Neural crest cell (in vitro differentiated cells): ENCODE results near the gene USP31. TPM values are rescaled to one million over a fixed set of nuclear protein-coding genes. Genes with fewer than 3 reads are reported as not detected.

Experiments used
- DNase-seq: peaks from one replicate; pipeline ENCODE4 v3.0.0; 2021; ENCODE audit warnings: low read depth, mixed read lengths, low spot score
- H3K27ac Mint-ChIP-seq: one replicate; pipeline ENCODE4 v1.8.0; 2021; ENCODE audit warnings: mild to moderate bottlenecking, mixed read lengths; ENCODE audit not compliant: unreplicated experiment
- H3K27me3 Mint-ChIP-seq: 2 replicates; pipeline ENCODE4 v1.8.0; 2021; ENCODE audit warnings: low read depth, mild to moderate bottlenecking, mixed read lengths
- H3K36me3 Mint-ChIP-seq: 2 replicates; pipeline ENCODE4 v1.8.0; 2021; ENCODE audit warnings: low read depth, mild to moderate bottlenecking, mixed read lengths
- H3K4me1 Mint-ChIP-seq: 2 replicates; pipeline ENCODE4 v1.8.0; 2021; ENCODE audit warnings: mixed read lengths
- H3K4me3 Mint-ChIP-seq: one replicate; pipeline ENCODE4 v1.8.0; 2021; ENCODE audit warnings: mild to moderate bottlenecking, mixed read lengths
- H3K9me3 Mint-ChIP-seq: 2 replicates; pipeline ENCODE4 v1.8.0; 2021; ENCODE audit warnings: mixed read lengths
- CTCF ChIP-seq: fragments of 200-600 bp; sonication (generic); conservative IDR thresholded peaks from 2 replicates; pipeline ENCODE4 v1.5.0; 2021; ENCODE audit warnings: antibody characterized with exemption, mild to moderate bottlenecking
- long read RNA-seq: library from polyadenylated mRNA; unstranded; transcript quantifications from one replicate; pipeline ENCODE4 v2.0.0, GENCODE V29; 2020
- total RNA-seq: library from RNA; stranded (reverse); gene quantifications from 2 replicates; pipeline ENCODE4 v1.2.1, GENCODE V29; 2021

USP31 gene
- total RNA-seq = 13.7 and 15.2 TPM in 2 replicates
- long read RNA-seq, partial matches to known transcripts = 1 of 1 reads
- long read RNA-seq, other reads (novel, unspliced or antisense) = 0 of 1 reads

- peaks cover 25% of the 10 kb centered on the region for H3K27me3 Mint-ChIP-seq
- TF ChIP-seq CTCF = no peak
- H3K27ac Mint-ChIP-seq = peak within 1 kb of the TSS; percentile 47
- H3K4me1 Mint-ChIP-seq = peaks cover 38% of the 10 kb centered on the region
- peak; percentile 90 for DNase-seq
- H3K36me3 Mint-ChIP-seq = no peaks in the 10 kb centered on the region
- peak within 1 kb of the TSS; percentile 96 for H3K4me3 Mint-ChIP-seq
- H3K9me3 Mint-ChIP-seq = no peaks in the 10 kb centered on the region
These were observed at the start of gene USP31 for GRCh38 chr16:23149267-23149992. Gene USP31, minus strand, starts transcription at chr16:23149452. Its CDS starts 182 bp downstream, at chr16:23149270.

- no peak for TF ChIP-seq CTCF
These were observed 47.3 kb upstream of the USP31 start for GRCh38 chr16:23196539-23196938.

GRCh38 chr16:23195366-23195978 lies 46.2 kb upstream of the USP31 start:
- Mint-ChIP-seq H3K27ac (no peak overlapping the region), H3K9me3 (no peaks in the 10 kb centered on the region), H3K4me1 (peaks cover 2% of the 10 kb centered on the region), H3K36me3 (no peaks in the 10 kb centered on the region), H3K27me3 (peaks cover 49% of the 10 kb centered on the region), H3K4me3 (no peak overlapping the region)
- TF ChIP-seq CTCF = no peak
- no peak for DNase-seq

More at GRCh38 chr16:23196539-23196938, 47.3 kb upstream of the USP31 start:
- Mint-ChIP-seq H3K4me1 (peaks cover 11% of the 10 kb centered on the region), H3K36me3 (no peaks in the 10 kb centered on the region), H3K4me3 (no peak overlapping the region), H3K9me3 (no peaks in the 10 kb centered on the region), H3K27me3 (peaks cover 45% of the 10 kb centered on the region), H3K27ac (no peak overlapping the region)
- DNase-seq = no peak

- H3K4me1 Mint-ChIP-seq = no peaks in the 10 kb centered on the region
- H3K27me3 Mint-ChIP-seq = peaks cover 51% of the 10 kb centered on the region
- H3K27ac Mint-ChIP-seq = no peak overlapping the region
- H3K4me3 Mint-ChIP-seq = no peak overlapping the region
- H3K36me3 Mint-ChIP-seq = no peaks in the 10 kb centered on the region
- TF ChIP-seq CTCF = no peak
- H3K9me3 Mint-ChIP-seq = no peaks in the 10 kb centered on the region
- DNase-seq = no peak
These were observed 45.4 kb upstream of the USP31 start for GRCh38 chr16:23194497-23195221.

GRCh38 chr16:23188911-23189310 lies 39.7 kb upstream of the USP31 start:
- no peaks in the 10 kb centered on the region for H3K9me3 Mint-ChIP-seq
- H3K36me3 Mint-ChIP-seq = no peaks in the 10 kb centered on the region
- DNase-seq = no peak
- H3K4me1 Mint-ChIP-seq = no peaks in the 10 kb centered on the region
- no peak for TF ChIP-seq CTCF
- no peak overlapping the region for H3K27ac Mint-ChIP-seq
- H3K4me3 Mint-ChIP-seq = no peak overlapping the region
- peaks cover 73% of the 10 kb centered on the region for H3K27me3 Mint-ChIP-seq
